ENCODE measurements around the gene BBS2. TPM values are rescaled to one million over a fixed set of nuclear protein-coding genes. Genes with fewer than 3 reads are reported as not detected.

The BBS2 gene
- total and polyA plus RNA-seq, 9 of the 15 experiments (the other 6 are each of a cell fraction or from before 2014, with no cell fraction given), result 4.2 to 22.7 (median 10.2) TPM

GRCh38 chr16:56457927-56458470 is 61.8 kb downstream of the BBS2 start:
- in situ Hi-C loops (cut with MboI), result no loop called here
- DNase-seq (ENCODE audit: extremely low read depth in 1 of 4, low spot score in 3 of 4) (no peak), ATAC-seq (no peak), FAIRE-seq (no peak)
- Histone ChIP-seq H3K36me3 (ENCODE audit: control insufficient read depth, insufficient read depth, low read length) (peaks cover 87% of the 10 kb centered on the region), H3K9me1 (ENCODE audit: control insufficient read depth, insufficient read depth, low read length) (no peaks in the 10 kb centered on the region), H4K20me1 (replicated peaks; ENCODE audit: control insufficient read depth, insufficient read depth, low read length) (no peaks in the 10 kb centered on the region), H2AFZ (ENCODE audit: low read depth, low read length) (no peak overlapping the region), H3K9ac (ENCODE audit: insufficient read depth in 1 of 2, low read depth in 2 of 2, low read length in 2 of 2) (no peak overlapping the region), H3K4me3 (no peak overlapping the region), H3K4me2 (ENCODE audit: insufficient read depth, low read length) (no peak overlapping the region), H3K9me3 (replicated peaks; ENCODE audit: control insufficient read depth, insufficient read depth, low read depth, low read length) (no peaks in the 10 kb centered on the region), H3K4me1 (replicated peaks in 1 of 2; ENCODE audit: control insufficient read depth in 2 of 2, insufficient read depth in 2 of 2, low read length in 2 of 2) (peaks cover 4 to 22% of the 10 kb centered on the region in 2 experiments; a peak in 4 of 5 replicates), H3K79me2 (ENCODE audit: control insufficient read depth, insufficient read depth, low read length) (peaks cover 20% of the 10 kb centered on the region), H3K27ac (ENCODE audit: extremely low read depth, low read depth, low read length) (no peak overlapping the region), H3K27me3 (ENCODE audit: control insufficient read depth in 2 of 2, insufficient read depth in 2 of 2, low read length in 2 of 2) (no peaks in the 10 kb centered on the region)
- CTCF ChIA-PET (ENCODE audit: low intra/inter-chr PET ratio), result no interaction called here
- TF ChIP-seq CBX5 (IDR thresholded peaks at IDR 0.05; ENCODE audit: borderline replicate concordance, low read depth) (no peak), NELFE (IDR thresholded peaks at IDR 0.05; ENCODE audit: insufficient read depth, insufficient read length) (no peak), HDAC2 (IDR thresholded peaks at IDR 0.05) (no peak), ZNF197 (CRISPR knock-in tag; IDR thresholded peaks at IDR 0.05; ENCODE audit: low read depth) (no peak), POLR3A (IDR thresholded peaks at IDR 0.05; ENCODE audit: borderline replicate concordance, extremely low read depth, insufficient read depth, insufficient read length) (no peak), ELK3 (CRISPR knock-in tag; IDR thresholded peaks at IDR 0.05) (no peak), ZNF551 (CRISPR knock-in tag; IDR thresholded peaks at IDR 0.05) (no peak), MCM7 (IDR thresholded peaks at IDR 0.05) (no peak), ZSCAN29 (IDR thresholded peaks at IDR 0.05) (no peak), SPI1 (IDR thresholded peaks at IDR 0.05; ENCODE audit: borderline replicate concordance, low read depth, low read length) (no peak)
- TF ChIP-seq, protein P1, sequence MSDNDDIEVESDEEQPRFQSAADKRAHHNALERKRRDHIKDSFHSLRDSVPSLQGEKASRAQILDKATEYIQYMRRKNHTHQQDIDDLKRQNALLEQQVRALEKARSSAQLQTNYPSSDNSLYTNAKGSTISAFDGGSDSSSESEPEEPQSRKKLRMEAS (CRISPR knock-in tag; IDR thresholded peaks at IDR 0.05), result no peak
- no TSS peak for BruUV-seq (replicated peaks)
- POLR2A ChIA-PET, result no interaction called here
- 87% methylated on average over 6 of the region's 6 CpGs for WGBS (ENCODE audit: insufficient coverage, low coverage, missing lambda C conversion rate)
- intact Hi-C loops (cut with micrococcal nuclease), result no loop called here

Measured in K562 (cell line).